H7 (cell line): ENCODE data around the gene RIPK1. TPM values are rescaled to one million over a fixed set of nuclear protein-coding genes. Genes with fewer than 3 reads are reported as not detected.
A peak's percentile ranks its signal among the peaks of the same experiment; 100 is the strongest.
"Not testable (repeated sequence)": the region's sequence is repeated elsewhere in the genome, so short reads cannot be mapped to it uniquely, and the experiment has no call there.

ENCODE experiments used
- DNase-seq: peaks from one replicate; pipeline ENCODE4 v3.0.0; 2012
- H3K27me3 ChIP-seq: 2 replicates; pipeline ENCODE4 v1.6.0; 2011; ENCODE audit warnings: mild to moderate bottlenecking, low read length; ENCODE audit not compliant: control insufficient read depth, insufficient read depth
- H3K36me3 ChIP-seq: replicated peaks from 2 replicates; pipeline ENCODE4 v1.5.1; 2011; ENCODE audit warnings: low read length; ENCODE audit not compliant: control insufficient read depth, insufficient read depth
- H3K4me3 ChIP-seq: 2 replicates; pipeline ENCODE4 v1.5.1; 2011; ENCODE audit warnings: low read depth, mild to moderate bottlenecking, control low read depth, low read length, moderate library complexity; ENCODE audit not compliant: insufficient read depth
- total RNA-seq: library from RNA; depleted of rRNA; stranded (reverse); fragments of >200 nt; shearing (Covaris generic); gene quantifications from 2 replicates; pipeline ENCODE4 v1.2.3, GENCODE V29; 2014

RIPK1 gene
- total RNA-seq, 1 experiment from 2014 or later, result 8.9 TPM

DNA sequence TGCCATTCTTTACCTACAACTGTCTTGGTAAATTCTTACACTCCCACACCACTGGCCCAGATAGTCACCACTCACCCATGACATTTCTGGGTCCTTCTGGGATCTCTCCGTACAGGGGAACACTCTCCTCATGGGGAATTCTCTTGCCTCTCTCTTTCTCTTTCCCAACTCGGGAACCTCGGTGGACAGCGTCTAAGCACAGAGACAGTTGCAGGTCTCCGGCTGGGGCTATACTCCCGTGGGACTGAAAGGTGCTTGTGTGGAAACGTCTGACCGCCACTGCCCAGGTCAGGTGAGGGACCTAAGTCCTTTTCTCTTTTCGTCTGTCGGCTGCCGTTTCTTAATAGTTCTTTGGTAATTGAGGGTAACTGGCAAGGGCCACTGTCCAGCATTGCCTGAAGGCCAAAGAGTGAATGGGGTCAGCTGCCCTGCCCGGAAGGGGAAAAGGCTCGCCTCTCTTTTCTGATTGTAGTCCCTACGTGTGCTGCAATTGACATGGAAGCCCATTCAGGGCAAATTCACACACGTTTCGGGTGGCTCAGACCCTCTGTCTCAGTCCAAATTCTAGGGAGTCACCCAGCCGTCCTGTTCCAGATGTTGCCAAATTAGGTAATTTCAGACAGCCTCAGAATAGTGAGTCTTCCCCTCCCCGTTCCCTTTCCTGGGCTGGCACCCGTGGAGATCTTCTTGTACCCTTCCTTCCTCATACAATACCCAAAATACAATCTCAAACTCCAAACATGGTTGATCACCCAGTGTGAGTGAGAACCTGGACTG lies 31.2 kb upstream of the RIPK1 start:
- no peaks in the 10 kb centered on the region for H3K36me3 ChIP-seq
- H3K4me3 ChIP-seq, result no peak overlapping the region
- H3K27me3 ChIP-seq, result no peaks in the 10 kb centered on the region
- no peak for DNase-seq

DNA sequence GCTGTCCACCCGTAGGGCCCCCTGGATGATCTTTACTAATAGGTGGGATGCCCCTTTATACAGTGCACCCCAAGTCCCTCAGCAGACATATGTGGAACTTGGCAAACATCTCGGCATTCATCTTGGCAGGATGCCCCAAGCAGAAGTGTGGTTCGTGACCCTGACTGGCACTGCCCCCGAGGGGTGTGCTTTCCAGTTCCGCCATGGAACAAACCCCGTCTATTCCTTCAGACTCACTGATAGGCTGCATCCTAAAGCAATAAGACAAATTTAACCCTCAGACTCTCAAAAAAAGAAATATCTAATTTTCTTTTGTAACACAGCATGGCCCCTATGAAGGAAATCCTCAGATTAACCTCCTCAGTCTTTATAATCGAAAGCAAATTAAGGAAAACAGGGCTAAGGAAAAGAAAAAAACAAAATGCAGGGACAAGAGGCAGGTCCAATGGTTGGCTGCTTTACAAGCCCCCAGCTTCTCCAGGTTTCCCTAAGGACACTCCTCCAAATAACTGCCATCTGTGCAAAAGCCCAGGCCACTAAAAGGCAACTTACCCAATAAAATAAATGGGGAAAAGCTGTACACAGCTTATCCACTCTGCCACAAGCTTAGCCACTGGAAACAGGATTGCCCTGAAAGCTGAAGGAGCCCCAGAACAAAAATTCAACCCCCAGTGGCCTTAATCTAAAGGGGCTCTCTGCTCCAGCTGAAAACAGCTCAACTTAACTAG lies 30.5 kb upstream of the RIPK1 start:
- Histone ChIP-seq H3K4me3 (no peak overlapping the region), H3K36me3 (no peaks in the 10 kb centered on the region), H3K27me3 (no peaks in the 10 kb centered on the region)
- DNase-seq, result no peak

DNA sequence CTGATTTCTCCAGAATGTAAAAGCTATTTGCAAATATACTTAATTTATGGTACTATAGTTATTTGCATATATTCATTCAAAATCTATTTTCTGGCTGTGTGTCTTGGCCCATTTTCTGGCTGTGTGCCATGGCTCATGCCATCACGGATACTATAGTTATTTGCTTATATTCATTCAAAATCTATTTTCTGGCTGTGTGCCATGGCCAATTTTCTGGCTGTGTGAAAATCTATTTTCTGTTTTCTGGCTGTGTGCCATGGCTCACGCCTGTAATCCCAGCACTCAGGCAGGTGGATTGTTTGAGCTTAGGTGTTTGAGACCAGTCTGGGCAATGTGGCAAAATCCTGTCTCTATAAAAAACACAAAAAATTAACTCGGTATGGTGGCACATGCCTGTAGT lies 28.9 kb upstream of the RIPK1 start:
- Histone ChIP-seq H3K4me3 (no peak overlapping the region), H3K36me3 (no peaks in the 10 kb centered on the region), H3K27me3 (no peaks in the 10 kb centered on the region)
- DNase-seq, result no peak

DNA sequence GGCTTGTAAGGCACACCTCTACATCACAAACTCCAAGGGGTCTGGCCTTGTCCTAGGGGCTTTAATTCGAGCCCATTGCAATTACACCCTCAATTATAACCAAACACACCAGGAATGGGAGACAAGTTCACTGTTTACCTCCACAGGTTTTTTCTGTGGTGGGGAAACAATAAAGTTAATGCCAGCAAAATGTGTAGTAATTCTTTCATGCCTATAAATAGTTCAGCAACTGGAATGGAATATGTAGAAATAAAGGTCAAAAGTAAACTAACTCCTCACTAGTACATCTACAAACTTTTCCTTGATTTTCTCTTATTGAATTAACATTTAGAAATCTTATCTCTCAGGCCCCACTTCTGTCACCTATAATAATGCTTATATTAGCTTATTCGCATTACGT lies 27.1 kb upstream of the RIPK1 start:
- Histone ChIP-seq H3K4me3 (no peak overlapping the region), H3K27me3 (no peaks in the 10 kb centered on the region), H3K36me3 (no peaks in the 10 kb centered on the region)
- DNase-seq, result no peak

DNA sequence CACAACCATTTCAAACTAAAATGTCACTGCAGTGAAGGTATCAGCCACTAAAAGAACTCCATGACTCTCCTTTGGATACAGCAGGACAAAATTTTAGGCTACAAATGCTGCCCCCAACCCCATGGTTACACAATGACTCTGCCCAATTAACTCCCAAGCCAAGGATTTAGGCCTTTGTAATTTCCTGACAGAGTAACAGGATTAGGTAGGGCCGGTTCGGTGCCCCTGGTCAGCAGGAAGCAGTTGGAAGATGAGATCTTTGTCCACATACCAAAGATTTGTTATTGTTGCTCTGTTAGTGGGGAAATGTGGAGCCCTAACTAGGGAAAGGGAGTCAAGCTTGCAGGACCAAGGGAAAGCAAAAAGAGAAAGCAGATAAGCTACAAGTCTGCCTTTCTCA lies 26.7 kb upstream of the RIPK1 start:
- DNase-seq, result no peak
- no peaks in the 10 kb centered on the region for H3K27me3 ChIP-seq
- no peaks in the 10 kb centered on the region for H3K36me3 ChIP-seq
- H3K4me3 ChIP-seq, result no peak overlapping the region

DNA sequence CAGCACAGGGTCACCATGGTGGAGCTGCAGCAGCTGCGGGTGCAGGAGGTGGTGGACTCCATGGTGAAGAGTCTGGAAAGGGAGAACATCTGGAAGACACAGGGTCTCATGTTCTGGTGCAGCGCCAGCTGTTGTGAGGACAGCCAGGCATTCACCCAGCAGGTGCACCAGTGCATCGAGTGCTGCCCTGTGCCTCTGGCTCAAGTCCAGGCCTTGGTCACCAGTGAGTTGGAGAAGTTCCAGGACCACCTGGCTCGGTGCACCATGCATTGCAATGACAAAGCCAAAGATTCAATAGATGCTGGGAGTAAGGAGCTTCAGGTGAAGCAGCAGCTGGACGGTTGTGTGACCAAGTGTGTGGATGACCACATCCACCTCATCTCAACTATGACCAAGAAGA lies 22.9 kb upstream of the RIPK1 start:
- Histone ChIP-seq H3K27me3 (no peaks in the 10 kb centered on the region; the same call in 1 of the 2 replicates), H3K36me3 (no peaks in the 10 kb centered on the region), H3K4me3 (no peak overlapping the region)
- no peak for DNase-seq

DNA sequence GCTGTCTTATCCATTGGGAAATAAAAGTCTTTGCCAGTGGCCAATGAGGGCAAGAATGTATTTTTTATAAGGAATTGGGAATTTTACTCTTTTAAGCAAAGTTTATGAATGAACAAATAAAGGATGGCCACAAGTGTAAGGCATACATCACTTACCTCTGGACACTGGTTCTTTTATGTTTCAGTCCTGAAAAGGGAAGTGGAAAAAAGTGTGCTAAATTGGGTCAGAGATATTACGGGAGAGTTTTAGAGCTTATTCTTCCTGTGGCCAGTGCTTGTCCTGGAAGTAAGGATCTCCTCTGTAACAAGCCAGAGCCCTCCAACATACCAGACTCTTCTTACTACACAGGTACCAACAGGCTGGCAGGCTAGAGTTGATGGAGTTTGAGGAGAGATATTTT lies 22.5 kb upstream of the RIPK1 start:
- Histone ChIP-seq H3K27me3 (no peaks in the 10 kb centered on the region; the same call in 1 of the 2 replicates), H3K4me3 (no peak overlapping the region), H3K36me3 (no peaks in the 10 kb centered on the region)
- DNase-seq, result no peak

DNA sequence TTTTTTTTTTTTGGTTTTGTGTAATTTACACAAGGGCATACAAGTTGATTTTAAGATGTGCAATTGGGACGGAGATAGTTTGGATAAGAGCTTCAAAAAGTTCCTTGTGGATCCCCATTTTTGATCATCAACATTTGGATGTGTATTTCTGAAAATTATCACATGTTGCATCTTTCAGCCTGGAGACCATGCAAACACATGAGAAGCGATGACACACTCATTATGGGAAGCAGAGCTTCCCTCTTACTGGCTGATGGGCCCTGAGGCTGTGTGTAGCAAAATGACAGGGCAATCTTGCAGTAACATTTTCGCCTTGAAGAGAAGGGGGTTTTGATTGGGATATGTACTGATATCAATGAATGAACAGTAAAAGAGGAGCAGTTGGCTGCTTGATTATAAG lies 22.0 kb upstream of the RIPK1 start:
- H3K4me3 ChIP-seq, result no peak overlapping the region
- DNase-seq, result no peak

DNA sequence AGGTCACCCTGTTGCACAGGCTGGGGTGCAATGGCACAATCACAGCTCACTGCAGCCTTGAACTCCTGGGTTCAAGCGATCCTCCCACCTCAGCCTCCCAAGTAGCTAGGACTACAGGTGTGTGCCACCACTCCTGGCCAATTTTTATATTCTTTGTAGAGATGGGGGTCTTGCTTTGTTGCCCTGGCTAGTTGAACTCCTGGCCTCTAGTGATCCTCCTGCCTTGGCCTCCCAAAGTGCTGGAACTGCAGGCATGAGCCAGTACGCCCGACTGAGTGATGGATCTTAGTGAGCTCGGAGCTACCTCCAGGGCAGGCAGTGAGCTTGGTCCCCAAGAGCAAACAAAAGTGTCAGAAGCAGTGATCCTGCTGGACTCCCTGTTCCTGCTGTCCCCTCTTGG lies 20.3 kb upstream of the RIPK1 start:
- H3K36me3 ChIP-seq, H3K27me3 ChIP-seq, H3K4me3 ChIP-seq, DNase-seq: not testable (repeated sequence)

More for the DNA sequence above, 22.0 kb upstream of the RIPK1 start:
- H3K36me3 ChIP-seq, result no peaks in the 10 kb centered on the region
- H3K27me3 ChIP-seq, result no peaks in the 10 kb centered on the region; the same call in 1 of the 2 replicates

DNA sequence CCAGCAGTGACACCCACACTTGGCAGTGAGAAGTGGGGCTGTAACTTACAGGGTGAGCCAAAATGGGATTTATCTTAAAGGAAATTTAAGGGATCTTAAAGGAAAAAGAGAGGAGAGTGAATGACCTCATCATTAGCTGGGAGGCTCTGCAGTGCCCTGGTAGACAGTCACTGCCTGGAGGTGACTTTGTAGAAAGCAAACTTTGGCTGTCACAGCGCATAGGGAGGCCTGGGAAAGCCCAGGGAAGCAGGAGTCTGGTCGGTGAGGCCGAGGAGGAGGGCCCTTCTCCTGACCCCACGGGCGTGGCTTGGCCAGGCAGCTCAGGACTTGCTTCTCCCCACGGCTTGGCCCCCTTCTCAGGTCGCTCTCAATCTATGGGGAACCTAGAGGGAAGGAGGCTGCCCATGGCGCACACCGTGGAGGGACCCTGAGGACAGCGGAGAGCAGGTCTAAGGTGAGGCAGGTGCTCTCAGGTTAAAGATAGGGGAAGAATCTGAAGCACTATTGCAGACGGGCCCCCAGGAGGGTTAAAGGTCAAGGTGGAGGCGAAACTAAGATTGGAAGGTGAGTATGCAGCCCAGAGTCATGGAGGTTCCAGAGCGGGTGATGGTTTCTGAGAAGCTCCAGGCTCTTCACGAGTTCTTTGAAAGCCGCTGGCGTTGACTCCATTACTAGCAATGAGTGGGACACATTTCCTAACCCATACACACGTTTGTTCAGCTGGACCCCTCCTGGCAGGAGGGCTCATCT lies 15.6 kb upstream of the RIPK1 start:
- peak overlapping the region; percentile 68 for H3K4me3 ChIP-seq
- no peak for DNase-seq
- no peaks in the 10 kb centered on the region for H3K36me3 ChIP-seq
- H3K27me3 ChIP-seq, result no peaks in the 10 kb centered on the region; the same call in none of the 2 replicates

DNA sequence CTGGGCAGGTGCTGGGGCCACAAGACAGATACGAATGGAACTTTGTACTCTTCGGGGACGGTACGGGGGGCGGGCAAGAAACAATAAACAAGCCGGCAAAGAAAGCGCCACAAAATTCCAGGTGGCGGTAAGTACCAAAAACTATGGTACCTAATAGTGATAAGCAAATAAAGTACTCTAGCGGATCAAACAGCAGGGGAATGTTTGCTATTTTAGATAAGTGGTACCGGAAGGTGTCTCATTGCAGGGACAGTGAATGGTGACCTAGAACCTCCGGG lies 15.1 kb upstream of the RIPK1 start:
- Histone ChIP-seq H3K4me3 (peak overlapping the region; percentile 68), H3K36me3 (no peaks in the 10 kb centered on the region), H3K27me3 (no peaks in the 10 kb centered on the region; the same call in none of the 2 replicates)
- no peak for DNase-seq

DNA sequence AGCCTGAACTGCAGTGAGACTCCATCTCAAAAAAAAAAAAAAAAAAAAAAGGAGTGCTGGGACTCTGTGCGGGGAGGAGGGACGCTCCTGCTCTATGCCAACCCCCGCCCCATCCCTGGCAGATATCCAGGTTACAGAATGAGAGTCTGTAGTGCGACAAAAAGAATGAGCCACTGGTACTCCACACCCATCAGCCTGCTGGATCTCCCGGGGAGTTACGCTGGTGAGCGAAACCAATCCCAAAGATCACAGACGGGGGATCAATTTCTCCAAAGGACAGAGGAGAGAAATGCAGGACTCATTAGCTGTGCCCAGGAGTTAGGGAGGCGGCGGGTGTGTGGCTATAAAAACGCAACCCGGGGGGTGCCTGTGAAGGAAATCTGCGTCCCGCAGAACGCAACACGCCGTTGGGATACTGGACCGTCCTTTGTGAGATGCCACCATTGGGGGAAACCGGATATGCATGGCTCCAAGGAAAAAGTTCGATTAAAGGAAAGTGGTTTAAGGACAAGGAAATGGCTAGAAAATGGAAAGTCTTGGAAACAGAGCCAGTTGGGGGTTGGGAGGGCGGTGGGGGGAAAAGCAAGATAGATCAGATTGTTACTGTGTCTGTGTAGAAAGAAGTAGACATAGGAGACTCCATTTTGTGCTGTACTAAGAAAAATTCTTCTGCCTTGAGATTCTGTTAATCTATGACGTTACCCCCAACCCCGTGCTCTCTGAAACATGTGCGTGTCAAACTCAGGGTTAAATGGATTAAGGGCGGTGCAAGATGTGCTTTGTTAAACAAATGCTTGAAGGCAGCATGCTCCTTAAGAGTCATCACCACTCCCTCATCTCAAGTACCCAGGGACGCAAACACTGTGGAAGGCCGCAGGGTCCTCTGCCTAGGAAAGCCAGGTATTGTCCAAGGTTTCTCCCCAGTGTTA lies 13.8 kb upstream of the RIPK1 start:
- H3K36me3 ChIP-seq, H3K27me3 ChIP-seq: not testable (repeated sequence)
- H3K4me3 ChIP-seq, result peak overlapping the region; percentile 68
- DNase-seq, result peak; percentile 63

DNA sequence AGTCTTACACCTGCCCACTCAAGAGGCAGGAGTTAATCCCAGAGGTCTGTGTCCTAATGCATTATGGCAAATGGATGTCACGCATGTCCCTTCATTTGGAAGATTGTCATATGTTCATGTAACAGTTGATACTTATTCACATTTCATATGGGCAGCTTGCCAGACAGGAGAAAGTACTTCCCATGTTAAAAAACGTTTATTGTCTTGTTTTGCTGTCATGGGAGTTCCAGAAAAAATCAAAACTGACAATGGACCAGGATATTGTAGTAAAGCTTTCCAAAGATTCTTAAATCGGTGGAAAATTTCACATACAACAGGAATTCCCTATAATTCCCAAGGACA lies 13.2 kb upstream of the RIPK1 start:
- not testable (repeated sequence) for H3K4me3 ChIP-seq

DNA sequence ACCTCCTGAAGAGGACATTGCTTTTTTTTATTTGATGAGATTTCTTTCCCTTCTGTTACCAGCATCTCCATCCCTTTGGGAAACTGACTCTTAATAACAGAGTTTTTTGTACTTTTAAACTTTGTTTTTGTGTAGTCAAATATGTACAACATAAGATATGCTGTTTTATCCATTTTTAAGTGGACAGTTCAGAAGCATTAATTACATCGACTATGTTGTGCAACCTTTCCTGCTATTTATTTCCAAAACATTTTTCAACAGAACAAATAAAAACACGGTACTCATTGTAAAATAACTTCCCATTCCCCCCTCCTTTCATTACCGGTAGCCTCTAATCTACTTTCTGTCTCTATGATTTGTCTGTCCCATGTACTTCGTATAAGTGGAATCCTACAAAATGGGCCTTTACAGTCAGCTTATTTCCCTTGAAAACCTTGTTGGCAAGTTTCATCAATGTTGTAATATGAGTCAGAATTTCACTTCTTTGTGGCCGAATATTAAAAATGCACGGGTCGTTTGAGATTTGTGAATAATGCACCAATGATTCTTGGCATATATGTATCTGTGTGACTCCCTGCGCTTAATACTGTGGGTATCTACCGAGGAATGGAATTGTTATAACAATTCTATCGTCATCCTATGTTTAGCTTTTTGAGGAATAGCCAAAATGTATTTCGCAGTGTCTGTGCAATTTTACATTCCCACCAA lies 11.1 kb upstream of the RIPK1 start:
- DNase-seq, result no peak
- H3K27me3 ChIP-seq, result no peaks in the 10 kb centered on the region; the same call in 1 of the 2 replicates
- no peak overlapping the region for H3K4me3 ChIP-seq
- H3K36me3 ChIP-seq, result no peaks in the 10 kb centered on the region

More for the DNA sequence above, 13.2 kb upstream of the RIPK1 start:
- not testable (repeated sequence) for H3K27me3 ChIP-seq, DNase-seq, H3K36me3 ChIP-seq
